SH-SY5Y (cell line): ENCODE measurements around the gene BOK.

ENCODE experiments used
- GATA2 ChIP-seq: IDR thresholded peaks from 2 replicates; pipeline ENCODE4 v1.6.1; 2011; ENCODE audit warnings: mild to moderate bottlenecking, low read depth, low read length
- GATA3 ChIP-seq: IDR thresholded peaks from 2 replicates; pipeline ENCODE4 v1.6.1; 2011; ENCODE audit warnings: low read depth, mild to moderate bottlenecking, low read length, moderate library complexity

The BOK gene

GRCh38 chr2:241615522-241616052, 57.0 kb downstream of the BOK start:
- TF ChIP-seq GATA3 (no peak), GATA2 (no peak)

- TF ChIP-seq GATA3, result no peak
- no peak for TF ChIP-seq GATA2
These were observed 57.9 kb downstream of the BOK start for GRCh38 chr2:241616168-241617125.

- no peak for TF ChIP-seq GATA2
- TF ChIP-seq GATA3, result no peak
These were observed 59.0 kb downstream of the BOK start for GRCh38 chr2:241617431-241618154.

- TF ChIP-seq GATA3 (no peak), GATA2 (no peak)
These were observed 59.8 kb downstream of the BOK start for GRCh38 chr2:241618296-241618805.

GRCh38 chr2:241618829-241619228, 60.3 kb downstream of the BOK start:
- TF ChIP-seq GATA3 (no peak), GATA2 (no peak)

GRCh38 chr2:241619597-241620418, 61.3 kb downstream of the BOK start:
- TF ChIP-seq GATA2 (no peak), GATA3 (no peak)

- TF ChIP-seq GATA2 (no peak), GATA3 (no peak)
These were observed 61.8 kb downstream of the BOK start for GRCh38 chr2:241620419-241620769.
